HG02840 (cell line): Measurements from ENCODE around the gene RPL35.

Experiments used
- ATAC-seq: cut with Tn5 transposase; IDR thresholded peaks from one replicate; pipeline ENCODE4 v1.9.1; 2021; ENCODE audit warnings: mild to moderate bottlenecking, moderate library complexity, moderate number of reproducible peaks; ENCODE audit not compliant: unreplicated experiment, low FRiP score

The RPL35 gene

DNA sequence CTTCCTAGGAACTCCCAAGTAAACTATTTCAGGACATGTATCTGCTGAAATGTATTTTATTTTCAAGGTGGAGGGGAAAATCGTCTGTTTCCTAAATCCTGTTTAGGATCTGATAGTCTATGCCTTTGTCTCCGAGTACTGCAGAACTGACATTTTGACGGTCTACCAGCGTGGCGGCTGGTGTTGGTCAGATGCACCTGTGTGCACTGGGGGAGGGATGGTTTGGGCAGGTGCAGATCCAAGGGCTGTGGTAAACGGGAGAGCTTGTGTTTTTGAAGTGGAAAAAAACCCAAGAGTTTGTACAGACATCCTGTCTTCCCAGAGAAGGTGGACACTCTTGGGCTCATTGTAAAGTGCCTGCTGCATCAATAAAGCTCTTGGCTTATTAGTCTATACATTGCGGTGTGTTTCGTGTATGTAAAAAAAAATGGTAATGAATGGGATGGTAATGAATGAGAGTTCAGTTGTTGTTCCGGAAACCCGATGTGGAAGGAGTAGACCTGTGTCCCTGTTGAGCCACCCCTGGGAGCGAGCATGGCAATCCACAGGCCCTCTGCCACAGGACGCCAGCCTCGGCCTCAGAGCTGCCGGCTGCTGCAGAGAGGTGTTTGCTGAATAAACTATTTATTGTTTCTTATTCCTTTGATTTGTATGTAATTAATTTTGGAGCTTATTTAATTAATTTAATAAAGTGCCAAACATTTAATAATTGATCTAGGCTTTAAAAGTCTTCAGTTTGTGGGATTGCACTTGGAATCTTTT lies 15.4 kb upstream of the RPL35 start:
- no peak for ATAC-seq

GRCh38 chr9:124875501-124875900 lies 13.7 kb upstream of the RPL35 start:
- no peak for ATAC-seq

DNA sequence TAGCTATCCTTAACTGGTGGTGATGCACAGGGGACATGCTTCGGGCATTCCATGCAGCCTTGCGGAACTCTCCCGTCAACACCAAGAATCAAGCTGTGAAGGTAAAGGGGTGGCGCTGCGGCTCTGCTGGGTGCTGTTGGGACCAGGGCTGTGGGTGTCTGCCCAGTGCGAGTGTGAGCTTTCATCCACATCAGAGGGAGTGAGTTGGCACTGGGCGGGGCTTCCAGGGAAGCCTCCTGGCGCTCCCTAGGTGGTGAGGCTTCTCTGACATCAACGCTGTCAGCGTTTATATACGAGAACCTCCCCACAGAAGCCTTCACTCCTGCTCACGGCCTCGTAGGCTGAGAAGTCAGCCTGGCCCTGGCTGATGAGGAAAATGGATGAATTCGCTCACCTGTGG lies 11.9 kb upstream of the RPL35 start:
- no peak for ATAC-seq

DNA sequence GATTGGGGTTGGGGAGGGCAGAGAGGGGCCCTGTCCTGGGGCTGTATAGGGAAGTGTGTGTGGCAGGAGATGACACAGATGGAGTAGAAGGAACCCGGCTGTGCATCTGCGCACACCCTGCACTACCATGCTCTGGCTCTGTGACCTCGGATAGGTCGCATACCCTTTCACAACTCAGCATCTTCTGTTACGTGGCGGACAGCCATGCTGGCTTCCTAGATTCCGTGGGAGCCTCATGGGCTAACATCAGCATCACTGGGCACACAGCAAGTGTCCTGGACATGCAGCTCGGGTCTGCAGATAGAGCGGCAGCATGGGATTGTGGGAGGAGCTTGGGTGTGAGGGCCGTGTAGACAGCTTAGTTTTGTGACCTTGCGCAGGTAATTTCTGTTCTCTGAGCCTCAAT lies 9.4 kb upstream of the RPL35 start:
- no peak for ATAC-seq

DNA sequence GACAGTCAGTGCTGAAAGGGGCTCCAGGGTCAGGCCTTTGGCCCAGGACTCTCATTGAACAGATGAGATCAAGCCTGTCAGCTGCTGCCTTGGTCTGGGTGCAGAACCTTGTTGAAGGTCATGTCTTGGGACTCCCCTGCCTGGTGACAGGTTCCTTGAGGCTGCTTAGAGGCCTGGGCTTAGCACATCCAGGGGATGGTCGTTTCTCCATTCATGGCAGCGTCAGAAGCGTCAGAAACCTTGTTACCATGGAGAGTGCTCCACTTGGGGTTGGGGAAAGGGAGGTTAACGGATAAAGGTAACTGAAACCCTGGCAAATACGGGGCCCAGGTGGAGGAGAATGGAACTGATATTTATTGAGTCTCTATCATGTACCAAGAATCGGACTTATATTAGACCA lies 9.0 kb upstream of the RPL35 start:
- no peak for ATAC-seq

- ATAC-seq: peak; percentile 41
Measured at GRCh38 chr9:124869986-124870560, 8.3 kb upstream of the RPL35 start.

DNA sequence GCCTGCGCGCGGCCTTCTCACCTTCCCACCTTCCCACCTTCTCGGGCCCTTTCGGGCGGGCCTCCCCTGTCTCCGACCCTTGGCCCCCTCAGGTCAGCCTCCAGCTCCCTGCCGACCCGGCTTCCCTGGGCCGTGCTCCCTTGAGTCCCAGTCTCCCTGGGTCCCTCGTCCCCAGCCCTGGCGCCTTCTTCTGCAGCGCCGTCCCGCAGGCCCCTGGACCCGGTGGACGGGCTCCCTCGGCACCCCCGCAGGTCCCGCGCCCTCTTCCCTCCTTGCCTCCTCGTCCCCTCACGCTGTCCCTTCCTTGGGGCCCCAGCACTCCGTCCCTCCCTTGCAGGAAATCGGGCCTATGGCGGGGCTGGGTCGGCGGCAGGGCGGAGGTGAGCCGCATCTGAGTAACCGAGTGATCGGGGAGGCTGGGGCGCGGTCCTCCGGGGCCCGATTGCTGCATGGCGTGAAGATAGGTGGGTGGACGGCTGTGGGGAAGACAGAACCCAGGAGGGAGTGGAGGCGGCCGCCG lies 7.8 kb upstream of the RPL35 start:
- ATAC-seq: peak; percentile 12

DNA sequence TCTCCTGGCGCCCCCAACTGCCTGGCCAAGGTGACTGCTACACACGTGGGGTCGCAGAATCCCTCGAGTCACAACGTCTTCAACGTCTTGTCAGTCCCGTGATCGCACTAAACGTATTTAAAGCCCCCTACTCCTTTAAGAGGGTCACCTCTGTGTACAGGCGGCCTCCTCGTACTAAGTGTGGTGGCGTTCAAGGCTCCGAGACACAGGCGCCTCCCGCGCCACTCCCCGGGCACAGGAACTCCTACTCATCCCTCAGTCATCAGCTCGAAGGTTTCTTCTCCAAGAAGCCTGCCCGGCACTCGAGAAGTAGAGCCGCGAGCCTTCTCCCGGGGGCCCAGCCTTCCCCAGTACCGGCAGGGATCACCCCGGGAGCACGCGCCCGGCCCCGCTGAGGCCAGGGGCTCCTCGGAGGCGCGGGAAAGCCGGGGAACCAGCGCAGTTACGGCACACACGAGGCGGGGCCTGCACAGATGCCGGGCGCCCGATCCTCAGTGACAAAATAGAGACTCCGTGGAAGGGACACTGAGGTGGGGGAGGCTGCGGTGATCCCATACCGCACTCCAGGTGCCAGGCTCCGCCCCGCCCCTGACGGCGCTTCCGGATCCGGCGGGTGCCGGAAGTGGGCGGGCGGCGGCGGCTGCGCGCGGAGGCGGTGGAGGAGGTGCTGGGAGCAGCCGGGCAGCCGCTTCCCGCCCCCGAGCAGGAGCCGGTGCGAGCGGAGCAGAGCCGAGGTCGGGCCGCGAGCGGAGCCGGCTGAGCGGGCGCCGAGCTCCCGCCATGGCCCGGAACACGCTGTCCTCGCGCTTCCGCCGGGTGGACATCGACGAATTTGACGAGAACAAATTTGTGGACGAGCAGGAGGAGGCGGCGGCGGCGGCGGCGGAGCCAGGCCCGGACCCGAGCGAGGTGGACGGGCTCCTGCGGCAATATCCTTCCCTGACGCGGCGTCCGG lies 7.0 kb upstream of the RPL35 start:
- peak; percentile 59 for ATAC-seq

GRCh38 chr9:124863371-124863871 lies 1.7 kb upstream of the RPL35 start:
- ATAC-seq: no peak

- no peak for ATAC-seq
Measured at GRCh38 chr9:124860582-124861341, 995 bp downstream of the RPL35 start.

DNA sequence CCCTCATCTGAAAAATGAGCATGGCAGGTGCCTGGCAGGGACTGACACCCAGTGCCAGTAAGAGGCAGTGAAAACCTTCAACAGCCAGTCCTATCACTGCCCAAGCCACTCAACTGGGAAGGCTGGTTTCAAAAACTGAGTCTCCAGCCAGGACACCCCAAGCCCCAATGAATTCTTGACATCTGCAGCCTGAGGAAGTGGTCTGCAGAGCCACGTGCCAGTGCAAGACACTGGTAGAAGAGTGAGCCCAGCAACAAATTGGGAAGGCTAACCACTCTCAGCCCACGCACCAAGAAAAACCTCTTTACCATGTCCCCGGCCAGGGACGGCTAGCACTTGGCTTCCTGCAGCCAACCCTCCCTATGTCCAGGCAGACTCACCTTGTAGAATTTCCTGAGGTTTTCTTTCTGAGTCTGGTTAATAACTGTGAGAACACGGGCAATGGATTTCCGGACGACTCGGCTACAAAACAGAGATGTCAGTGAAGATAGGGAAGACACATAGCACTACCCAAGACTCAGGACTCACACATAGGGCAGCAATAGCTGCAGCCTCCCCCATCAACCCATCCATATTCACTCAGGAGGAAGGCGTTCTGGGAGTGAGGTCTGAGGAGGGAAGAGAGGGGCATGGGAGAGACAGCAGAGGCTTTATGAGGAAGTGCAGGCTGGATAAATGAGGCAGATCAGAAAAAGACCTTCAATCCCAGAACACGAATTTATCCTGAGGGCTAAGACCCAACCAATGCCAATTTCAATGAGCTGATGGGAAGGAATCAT lies 1.8 kb downstream of the RPL35 start:
- ATAC-seq: no peak

DNA sequence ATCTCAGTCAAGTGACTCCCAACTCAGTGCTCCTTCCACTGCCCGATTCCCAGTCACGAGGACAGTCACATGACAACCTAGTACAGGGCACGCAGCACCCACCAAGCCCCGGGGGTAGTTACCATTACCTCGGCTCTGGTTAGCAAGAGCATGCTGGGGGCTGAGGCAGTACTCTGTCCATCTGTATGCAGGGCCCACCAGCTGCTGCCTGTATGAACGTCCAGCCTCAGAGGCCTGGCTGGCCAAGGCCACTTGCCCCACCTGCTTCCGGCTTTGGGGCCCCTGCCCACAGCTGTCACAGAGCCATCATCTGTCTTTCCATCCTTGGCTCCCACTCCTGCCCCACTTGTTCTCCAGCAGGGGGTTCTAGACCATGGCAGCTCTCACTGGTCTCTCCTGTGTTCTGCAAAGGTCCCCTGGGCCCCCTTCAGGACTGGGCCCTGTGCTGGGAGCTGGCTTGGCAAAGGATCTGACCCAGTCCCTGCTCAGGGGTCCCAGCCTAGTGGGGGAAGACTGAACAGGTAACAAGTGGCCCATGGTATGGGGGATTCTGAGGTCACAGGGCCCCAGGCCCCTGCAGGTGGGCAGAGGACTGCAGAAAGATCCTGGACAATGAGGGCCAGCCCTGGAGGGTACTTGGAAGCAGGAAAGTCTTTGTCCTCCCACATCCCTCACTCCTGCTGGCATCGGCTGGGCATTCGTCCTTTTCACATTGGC lies 3.3 kb downstream of the RPL35 start:
- no peak for ATAC-seq

DNA sequence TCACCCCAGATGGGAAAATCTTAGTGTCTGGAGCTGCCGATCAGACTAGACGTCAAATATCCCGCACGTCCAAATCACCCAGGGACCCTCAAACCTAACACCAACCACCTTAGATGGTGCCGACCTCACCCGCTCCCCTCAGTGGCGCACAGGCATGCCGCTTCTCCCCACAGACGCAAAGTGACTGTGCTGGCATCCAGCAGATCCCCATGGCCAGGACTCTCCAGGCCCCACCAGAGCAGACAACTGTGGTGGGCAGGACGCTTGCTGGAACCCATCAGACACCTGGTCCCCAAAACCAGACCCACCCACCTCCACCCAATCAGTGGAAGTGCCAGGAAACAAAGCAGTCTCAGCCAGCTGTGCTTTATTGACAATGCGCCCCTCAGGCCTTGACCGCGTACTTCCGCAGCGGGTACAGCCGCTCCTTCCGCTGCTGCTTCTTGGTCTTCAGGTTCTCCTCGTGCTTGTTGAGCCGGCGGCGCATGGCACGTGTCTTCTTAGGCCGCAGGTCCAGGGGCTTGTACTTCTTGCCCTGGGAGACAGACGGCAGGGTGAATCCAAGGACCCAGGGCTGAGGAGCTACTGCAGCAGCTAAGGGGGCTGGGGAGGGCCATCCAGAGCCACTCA lies 4.1 kb downstream of the RPL35 start:
- ATAC-seq: no peak

DNA sequence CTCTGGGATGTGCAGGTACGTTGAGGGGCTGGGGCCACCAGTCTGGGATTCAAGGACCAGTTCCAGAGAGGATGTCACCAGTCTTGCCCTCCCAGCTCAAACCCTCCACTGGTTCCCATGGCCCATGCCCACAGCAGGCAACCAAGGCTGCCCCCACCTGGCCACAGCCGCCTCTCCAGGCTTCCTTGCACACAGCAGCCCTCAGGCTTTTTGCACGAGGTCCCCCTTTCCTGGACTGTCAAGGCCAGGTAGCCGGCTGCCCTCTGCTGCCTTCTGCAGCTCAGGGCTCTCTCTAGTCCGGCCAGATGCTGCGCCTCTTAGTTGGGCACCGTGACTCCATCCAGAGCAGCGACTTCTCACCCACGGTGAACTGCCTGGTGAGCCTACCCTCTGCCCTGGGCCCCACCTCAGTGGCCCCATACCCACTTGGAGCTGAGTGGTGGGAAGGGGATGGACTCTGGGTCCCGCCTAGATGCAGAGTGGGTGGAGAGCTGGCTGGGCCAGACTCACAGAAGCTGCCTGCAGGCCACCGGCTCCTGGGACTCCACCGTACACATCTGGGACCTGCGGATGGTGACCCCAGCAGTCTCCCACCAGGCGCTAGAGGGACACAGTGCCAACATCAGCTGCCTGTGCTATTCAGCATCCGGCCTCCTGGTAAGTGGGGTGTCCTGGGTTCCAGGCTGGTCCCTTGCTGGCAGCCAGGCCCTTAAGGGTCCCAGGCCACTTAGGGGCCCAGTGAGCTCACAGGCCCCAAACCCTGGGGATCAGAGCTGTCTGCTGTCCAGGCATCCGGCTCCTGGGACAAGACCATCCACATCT lies 5.6 kb downstream of the RPL35 start:
- ATAC-seq: no peak

DNA sequence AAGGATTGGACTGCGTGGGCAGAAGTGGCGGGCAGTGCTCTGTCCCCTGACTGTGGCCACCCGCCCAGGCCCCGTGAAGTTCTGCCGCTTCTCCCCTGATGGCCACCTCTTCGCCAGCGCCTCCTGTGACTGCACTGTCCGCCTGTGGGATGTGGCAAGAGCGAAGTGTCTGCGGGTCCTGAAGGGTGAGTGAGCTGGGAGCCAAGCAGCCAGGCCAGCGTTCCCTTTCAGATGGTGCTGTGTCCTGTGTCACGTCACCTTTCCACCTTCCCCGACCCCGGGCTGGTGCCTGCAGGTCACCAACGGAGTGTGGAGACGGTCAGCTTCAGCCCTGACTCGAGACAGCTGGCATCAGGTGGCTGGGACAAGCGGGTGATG lies 6.2 kb downstream of the RPL35 start:
- ATAC-seq: no peak

GRCh38 chr9:124854822-124855221 lies 6.9 kb downstream of the RPL35 start:
- no peak for ATAC-seq

- ATAC-seq: no peak
Measured at GRCh38 chr9:124854161-124854560, 7.6 kb downstream of the RPL35 start.
